HepG2 (cell line): Measurements from ENCODE around the gene GLYR1. TPM values are rescaled to one million over a fixed set of nuclear protein-coding genes. Genes with fewer than 3 reads are reported as not detected.

ENCODE experiments used
- ATAC-seq: fragments of 200-7000 bp; cut with Tn5 transposase; 3 replicates; pipeline ENCODE4 v1.9.1; 2020; ENCODE audit warnings: mild to moderate bottlenecking, moderate library complexity
- BruUV-seq: library from RNA; stranded (reverse); fragments of 400-500 nt; replicated peaks from 2 replicates; lab custom pipeline; 2021; lab: Mats Ljungman, UMichigan
- CTCF ChIA-PET: fragments of 300-600 bp; formaldehyde crosslinking; extraction: SDS; loops from one replicate; lab custom pipeline; 2021; ENCODE audit warnings: low total read pairs, inconsistent platforms, low intra/inter-chr PET ratio; lab: Yijun Ruan, JAX
- POLR2A ChIA-PET: fragments of 350-600 bp; sonication (Branson Sonifier 250); formaldehyde crosslinking; loops from one replicate; lab custom pipeline; 2020; ENCODE audit warnings: antibody characterized with exemption, inconsistent platforms; lab: Yijun Ruan, JAX
- DNase-seq: peaks from one replicate; pipeline ENCODE4 v3.0.0-alpha.2; 2015; ENCODE audit warnings: low spot score
- FAIRE-seq: peaks from 3 replicates; lab custom pipeline; 2011; peaks lifted over from hg19 to GRCh38; lab: Jason Lieb, UNC
- H2AFZ ChIP-seq: one replicate; pipeline ENCODE4 v1.6.1; 2011; ENCODE audit warnings: low read length, inconsistent platforms
- H3K27ac ChIP-seq: fragments of 300-600 bp; 3 replicates; pipeline ENCODE4 v1.8.0; 2011; ENCODE audit warnings: mixed run types, mild to moderate bottlenecking, mixed read lengths, low read length, inconsistent platforms; ENCODE audit not compliant: insufficient read depth; ENCODE audit errors: extremely low read length
- H3K27me3 ChIP-seq, 2 experiments: fragments of 200-600 bp in 1 of 2; 2 replicates in 1 of 2; 3 replicates in 1 of 2; pipeline versions ENCODE4 v1.6.0 to v1.8.0; 2011; ENCODE audit warnings: low read length in 2 of 2, mild to moderate bottlenecking in 2 of 2, moderate library complexity in 2 of 2, inconsistent platforms in 1 of 2; ENCODE audit not compliant: insufficient read depth in 2 of 2, control insufficient read depth in 1 of 2
- H3K36me3 ChIP-seq, 2 experiments: fragments of 200-600 bp in 1 of 2; replicated peaks in 1 of 2; 2 replicates in 1 of 2; 3 replicates in 1 of 2; pipeline versions ENCODE4 v1.5.1 to v1.8.0; 2011; ENCODE audit warnings: low read length in 2 of 2, inconsistent platforms in 1 of 2; ENCODE audit not compliant: insufficient read depth in 2 of 2, control insufficient read depth in 1 of 2
- H3K4me1 ChIP-seq: 2 replicates; pipeline ENCODE4 v1.5.1; 2012; ENCODE audit warnings: low read length, inconsistent platforms; ENCODE audit not compliant: insufficient read depth
- H3K4me2 ChIP-seq: 2 replicates; pipeline ENCODE4 v1.6.0; 2011; ENCODE audit warnings: low read depth, low read length, inconsistent platforms
- H3K4me3 ChIP-seq, 3 experiments: fragments of 200-600 bp in 1 of 3; sonication (generic), shearing (Covaris generic) in 1 of 3; replicated peaks in 1 of 3; 2 replicates each; pipeline ENCODE4 v1.5.1; 2011 to 2016; ENCODE audit warnings: low read length in 3 of 3, inconsistent platforms in 2 of 3, low read depth in 2 of 3, mild to moderate bottlenecking in 2 of 3, control low read depth in 1 of 3, mixed read lengths in 1 of 3; ENCODE audit not compliant: insufficient read depth in 1 of 3
- H3K79me2 ChIP-seq: one replicate; pipeline ENCODE4 v1.6.1; 2011; ENCODE audit warnings: low read length, inconsistent platforms; ENCODE audit not compliant: insufficient read depth
- H3K9ac ChIP-seq: 2 replicates; pipeline ENCODE4 v1.6.0; 2011; ENCODE audit warnings: mild to moderate bottlenecking, low read depth, low read length, inconsistent platforms; ENCODE audit not compliant: insufficient read depth
- H3K9me3 ChIP-seq: 2 replicates; pipeline ENCODE4 v1.5.1; 2012; ENCODE audit warnings: mild to moderate bottlenecking, low read length
- H4K20me1 ChIP-seq: 2 replicates; pipeline ENCODE4 v1.6.0; 2011; ENCODE audit warnings: inconsistent platforms, mild to moderate bottlenecking, low read length, moderate library complexity; ENCODE audit not compliant: insufficient read depth
- GATAD1 ChIP-seq: IDR thresholded peaks from 2 replicates; pipeline ENCODE4 v1.6.1; 2016; ENCODE audit warnings: missing genetic modification reagents, missing compliant biosample characterization
- HNRNPL ChIP-seq: fragments of 200-400 bp; formaldehyde crosslinking; IDR thresholded peaks from 2 replicates; pipeline ENCODE4 v1.6.1; 2017; ENCODE audit warnings: mild to moderate bottlenecking, low read depth, low read length
- JUN ChIP-seq: sonication (generic); formaldehyde crosslinking; IDR thresholded peaks from 2 replicates; pipeline ENCODE4 v1.4.0; 2020; ENCODE audit warnings: mild to moderate bottlenecking, missing genetic modification reagents
- ZNF225 ChIP-seq: sonication (generic); formaldehyde crosslinking; IDR thresholded peaks from 2 replicates; pipeline ENCODE4 v1.4.0; 2020; ENCODE audit warnings: mild to moderate bottlenecking, missing genetic modification reagents
- ZNF329 ChIP-seq: sonication (generic); formaldehyde crosslinking; IDR thresholded peaks from 2 replicates; pipeline ENCODE4 v1.9.0; 2021; ENCODE audit warnings: low read depth, mild to moderate bottlenecking, missing genetic modification reagents
- ZNF33B ChIP-seq: sonication (generic); formaldehyde crosslinking; IDR thresholded peaks from 2 replicates; pipeline ENCODE4 v1.5.1; 2020; ENCODE audit warnings: mild to moderate bottlenecking, missing genetic modification reagents
- WGBS: methylation state at CpG from one replicate; pipeline ENCODE4 v1.1.6; 2017; ENCODE audit warnings: low lambda C conversion rate; 5-methylcytosine and 5-hydroxymethylcytosine counted together
- in situ Hi-C: cut with HindIII; loops from 2 replicates; pipeline ENCODE4 v1.10.0; 2017; ENCODE audit warnings: low pct_unique_long_range_greater_than_20kb; ENCODE audit not compliant: extremely low pct_ligation_motif_present
- intact Hi-C: fragments of 100-400 bp; cut with micrococcal nuclease; formaldehyde crosslinking; loops from one replicate; pipeline ENCODE4 v1.10.0; 2022; ENCODE audit not compliant: unreplicated experiment
- polyA plus RNA-seq, 8 experiments: library from polyadenylated mRNA; depleted of rRNA in 3 of 8; stranded (reverse) in 7 of 8; unstranded in 1 of 8; fragments of >200 nt; fragmentation: Illumina TruSeq in 4 of 8; extraction: Trizol in 4 of 8; gene quantifications; 2 replicates each; pipeline versions ENCODE4 v1.2.1 to v1.2.3, GENCODE V29; 2011 to 2016; ENCODE audit warnings: low read depth in 4 of 8, missing spikeins in 1 of 8, mixed read lengths in 1 of 8; ENCODE audit not compliant: insufficient read depth in 1 of 8
- total RNA-seq, 5 experiments: library from RNA; depleted of rRNA; stranded (reverse); fragments of >200 nt; fragmentation: Illumina TruSeq; extraction: Trizol; gene quantifications; 2 replicates each; pipeline ENCODE4 v1.2.3, GENCODE V29; 2016; ENCODE audit warnings: low read depth in 1 of 5
- TF ChIP-seq, protein P1 (sequence below): sonication (generic); formaldehyde crosslinking; IDR thresholded peaks from 2 replicates; pipeline ENCODE4 v1.5.1; 2020; ENCODE audit warnings: mild to moderate bottlenecking, missing genetic modification reagents, moderate library complexity

The GLYR1 gene
- total and polyA plus RNA-seq, 2 of the 13 experiments (the other 11 are each of a cell fraction or from before 2014, with no cell fraction given): 28.3 to 48.7 TPM

DNA sequence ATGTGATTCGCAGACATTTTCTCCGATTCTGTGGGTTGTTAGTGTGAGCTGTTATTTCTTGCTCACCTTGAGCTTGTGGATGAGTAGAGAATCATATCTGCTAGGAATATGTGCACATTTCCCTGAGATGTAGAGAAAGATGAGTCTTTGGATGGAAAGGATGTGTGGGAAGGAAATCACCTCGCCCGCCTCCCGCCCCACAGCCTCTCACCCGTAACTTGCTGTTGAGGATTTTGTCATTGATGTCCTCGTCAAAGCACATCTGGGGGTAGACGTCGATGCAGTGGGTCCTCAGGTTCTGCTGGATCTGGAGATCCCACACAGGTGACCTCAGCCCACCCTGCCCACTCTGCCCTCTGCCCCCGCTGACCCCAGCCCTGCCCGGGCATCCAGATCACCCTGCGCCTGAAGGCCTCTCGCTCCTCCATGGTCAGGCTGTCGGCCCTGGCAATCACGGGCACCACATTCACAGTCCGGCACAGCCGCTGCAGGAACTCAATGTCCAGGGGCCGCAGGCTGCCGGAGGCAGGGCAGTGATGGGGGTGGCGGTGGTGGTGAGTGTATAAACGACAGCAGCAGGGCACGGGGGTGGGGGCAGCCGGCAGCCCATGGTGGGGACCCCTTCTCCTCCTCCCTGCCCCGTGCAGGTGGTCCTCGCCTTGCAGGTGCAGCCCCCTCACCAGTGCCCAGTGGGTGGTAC, 63.7 kb downstream of the GLYR1 start:
- BruUV-seq: no TSS peak
- H3K36me3 ChIP-seq: no peaks in the 10 kb centered on the region
- H3K27me3 ChIP-seq: no peaks in the 10 kb centered on the region
- WGBS: 64% methylated on average over 12 of the region's 25 CpGs
- ChIA-PET POLR2A (interaction anchor here (1.8 kb wide), 1 partner anchor 15 kb away, joined by 4 read pairs; no protein-coding TSS in a partner anchor), CTCF (no interaction called here)
- H3K4me1 ChIP-seq: peaks cover 90% of the 10 kb centered on the region
- no peak overlapping the region for H3K9ac ChIP-seq
- DNase-seq (no peak), FAIRE-seq (no peak), ATAC-seq (peak; percentile 19)
- H3K27ac ChIP-seq: no peak overlapping the region
- H2AFZ ChIP-seq: no peak overlapping the region
- H3K4me3 ChIP-seq: peak overlapping the region in 1 of 3 experiments; percentile 9; a peak in 1 of 6 replicates
- TF ChIP-seq ZNF225 (0 out of 2 replicates have a peak, but pooled peaks have one; percentile 27), ZNF329 (CRISPR knock-in tag) (peak; percentile 97), ZNF33B (CRISPR knock-in tag) (no peak), HNRNPL (0 out of 2 replicates have a peak, but pooled peaks have one; percentile 40), JUN (CRISPR knock-in tag) (no peak), GATAD1 (CRISPR knock-in tag) (no peak)
- TF ChIP-seq, protein P1, sequence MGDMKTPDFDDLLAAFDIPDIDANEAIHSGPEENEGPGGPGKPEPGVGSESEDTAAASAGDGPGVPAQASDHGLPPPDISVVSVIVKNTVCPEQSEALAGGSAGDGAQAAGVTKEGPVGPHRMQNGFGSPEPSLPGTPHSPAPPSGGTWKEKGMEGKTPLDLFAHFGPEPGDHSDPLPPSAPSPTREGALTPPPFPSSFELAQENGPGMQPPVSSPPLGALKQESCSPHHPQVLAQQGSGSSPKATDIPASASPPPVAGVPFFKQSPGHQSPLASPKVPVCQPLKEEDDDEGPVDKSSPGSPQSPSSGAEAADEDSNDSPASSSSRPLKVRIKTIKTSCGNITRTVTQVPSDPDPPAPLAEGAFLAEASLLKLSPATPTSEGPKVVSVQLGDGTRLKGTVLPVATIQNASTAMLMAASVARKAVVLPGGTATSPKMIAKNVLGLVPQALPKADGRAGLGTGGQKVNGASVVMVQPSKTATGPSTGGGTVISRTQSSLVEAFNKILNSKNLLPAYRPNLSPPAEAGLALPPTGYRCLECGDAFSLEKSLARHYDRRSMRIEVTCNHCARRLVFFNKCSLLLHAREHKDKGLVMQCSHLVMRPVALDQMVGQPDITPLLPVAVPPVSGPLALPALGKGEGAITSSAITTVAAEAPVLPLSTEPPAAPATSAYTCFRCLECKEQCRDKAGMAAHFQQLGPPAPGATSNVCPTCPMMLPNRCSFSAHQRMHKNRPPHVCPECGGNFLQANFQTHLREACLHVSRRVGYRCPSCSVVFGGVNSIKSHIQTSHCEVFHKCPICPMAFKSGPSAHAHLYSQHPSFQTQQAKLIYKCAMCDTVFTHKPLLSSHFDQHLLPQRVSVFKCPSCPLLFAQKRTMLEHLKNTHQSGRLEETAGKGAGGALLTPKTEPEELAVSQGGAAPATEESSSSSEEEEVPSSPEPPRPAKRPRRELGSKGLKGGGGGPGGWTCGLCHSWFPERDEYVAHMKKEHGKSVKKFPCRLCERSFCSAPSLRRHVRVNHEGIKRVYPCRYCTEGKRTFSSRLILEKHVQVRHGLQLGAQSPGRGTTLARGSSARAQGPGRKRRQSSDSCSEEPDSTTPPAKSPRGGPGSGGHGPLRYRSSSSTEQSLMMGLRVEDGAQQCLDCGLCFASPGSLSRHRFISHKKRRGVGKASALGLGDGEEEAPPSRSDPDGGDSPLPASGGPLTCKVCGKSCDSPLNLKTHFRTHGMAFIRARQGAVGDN (CRISPR knock-in tag): 0 out of 2 replicates have a peak, but pooled peaks have one; percentile 2
- in situ Hi-C loops (no loop called here), intact Hi-C loops (no loop called here)
- peak overlapping the region; percentile 42; the same call in 1 of the 2 replicates for H3K4me2 ChIP-seq
- H4K20me1 ChIP-seq: no peaks in the 10 kb centered on the region
- no peaks in the 10 kb centered on the region for H3K79me2 ChIP-seq
- H3K9me3 ChIP-seq: no peaks in the 10 kb centered on the region
